PC-9 (cell line): ENCODE results near the gene RTF1. TPM values are rescaled to one million over a fixed set of nuclear protein-coding genes. Genes with fewer than 3 reads are reported as not detected.

Experiments
- BruUV-seq: library from RNA; stranded (reverse); fragments of 400-500 nt; replicated peaks from 2 replicates; lab custom pipeline; 2021; lab: Mats Ljungman, UMichigan
- CTCF ChIA-PET: fragments of 300-600 bp; sonication (Branson Sonifier 250); formaldehyde crosslinking; loops from one replicate; lab custom pipeline; 2022; ENCODE audit warnings: antibody characterized with exemption; lab: Charles Lee
- POLR2A ChIA-PET: fragments of 300-600 bp; sonication (Branson Sonifier 250); formaldehyde crosslinking; loops from one replicate; lab custom pipeline; 2022; ENCODE audit warnings: antibody characterized with exemption; ENCODE audit not compliant: unreplicated experiment; lab: Charles Lee
- DNase-seq, 2 experiments: peaks; one replicate each; pipeline versions ENCODE4 v3.0.0 to v3.0.0-alpha.2; 2015 to 2022; ENCODE audit warnings: mixed read lengths in 1 of 2
- H2AFZ ChIP-seq: fragments of 200-600 bp; sonication (generic); 2 replicates; pipeline ENCODE4 v1.8.1; 2017; ENCODE audit warnings: antibody characterized with exemption
- H3F3A ChIP-seq: fragments of 200-600 bp; sonication (generic); 2 replicates; pipeline ENCODE4 v1.8.1; 2017; ENCODE audit warnings: antibody characterized with exemption, mild to moderate bottlenecking, low read depth; ENCODE audit not compliant: insufficient read depth
- H3K27ac ChIP-seq: fragments of 200-600 bp; sonication (generic); 2 replicates; pipeline ENCODE4 v1.6.1; 2016; ENCODE audit warnings: mixed run types
- H3K27me3 ChIP-seq: fragments of 200-600 bp; sonication (generic); 2 replicates; pipeline ENCODE4 v1.6.1; 2016; ENCODE audit warnings: low read depth, mixed run types; ENCODE audit not compliant: insufficient read depth
- H3K36me3 ChIP-seq: fragments of 200-600 bp; sonication (generic); 2 replicates; pipeline ENCODE4 v1.6.1; 2016; ENCODE audit warnings: low read depth, mixed run types
- H3K4me1 ChIP-seq: fragments of 200-600 bp; sonication (generic); replicated peaks from 2 replicates; pipeline ENCODE4 v1.6.1; 2016; ENCODE audit warnings: mixed run types; ENCODE audit not compliant: insufficient read depth
- H3K4me2 ChIP-seq: fragments of 200-600 bp; sonication (generic); 2 replicates; pipeline ENCODE4 v1.6.1; 2017; ENCODE audit warnings: mixed run types
- H3K4me3 ChIP-seq: fragments of 200-600 bp; sonication (generic); 2 replicates; pipeline ENCODE4 v1.6.1; 2016; ENCODE audit warnings: mixed run types
- H3K79me2 ChIP-seq: fragments of 200-600 bp; sonication (generic); 2 replicates; pipeline ENCODE4 v1.6.1; 2017; ENCODE audit warnings: low read depth, mixed run types
- H3K9me2 ChIP-seq: fragments of 200-600 bp; sonication (generic); 2 replicates; pipeline ENCODE4 v1.8.1; 2017; ENCODE audit warnings: mild to moderate bottlenecking; ENCODE audit not compliant: insufficient read depth
- H3K9me3 ChIP-seq: fragments of 200-600 bp; sonication (generic); 2 replicates; pipeline ENCODE4 v1.8.1; 2016; ENCODE audit warnings: low read depth; ENCODE audit not compliant: insufficient read depth
- H4K20me1 ChIP-seq: fragments of 200-600 bp; sonication (generic); 2 replicates; pipeline ENCODE4 v1.8.1; 2017; ENCODE audit not compliant: insufficient read depth
- EZH2 ChIP-seq: fragments of 200-600 bp; sonication (generic); IDR thresholded peaks from 2 replicates; pipeline ENCODE4 v1.8.0; 2017; ENCODE audit warnings: antibody characterized with exemption, low read depth
- intact Hi-C: fragments of 100-400 bp; cut with micrococcal nuclease; formaldehyde crosslinking; loops from one replicate; pipeline ENCODE4 v1.10.0; 2022; ENCODE audit not compliant: unreplicated experiment
- total RNA-seq: library from RNA; stranded (reverse); gene quantifications from 2 replicates; pipeline ENCODE4 v1.2.3, GENCODE V29; 2021
- TF ChIP-seq, protein P1 (sequence below): fragments of 200-600 bp; sonication (generic); conservative IDR thresholded peaks from 2 replicates; pipeline ENCODE4 v1.6.1; 2017; ENCODE audit warnings: mixed run types, antibody characterized with exemption, mild to moderate bottlenecking, moderate library complexity

Gene RTF1
- total RNA-seq, 1 experiment from 2014 or later: 55.7 TPM

DNA sequence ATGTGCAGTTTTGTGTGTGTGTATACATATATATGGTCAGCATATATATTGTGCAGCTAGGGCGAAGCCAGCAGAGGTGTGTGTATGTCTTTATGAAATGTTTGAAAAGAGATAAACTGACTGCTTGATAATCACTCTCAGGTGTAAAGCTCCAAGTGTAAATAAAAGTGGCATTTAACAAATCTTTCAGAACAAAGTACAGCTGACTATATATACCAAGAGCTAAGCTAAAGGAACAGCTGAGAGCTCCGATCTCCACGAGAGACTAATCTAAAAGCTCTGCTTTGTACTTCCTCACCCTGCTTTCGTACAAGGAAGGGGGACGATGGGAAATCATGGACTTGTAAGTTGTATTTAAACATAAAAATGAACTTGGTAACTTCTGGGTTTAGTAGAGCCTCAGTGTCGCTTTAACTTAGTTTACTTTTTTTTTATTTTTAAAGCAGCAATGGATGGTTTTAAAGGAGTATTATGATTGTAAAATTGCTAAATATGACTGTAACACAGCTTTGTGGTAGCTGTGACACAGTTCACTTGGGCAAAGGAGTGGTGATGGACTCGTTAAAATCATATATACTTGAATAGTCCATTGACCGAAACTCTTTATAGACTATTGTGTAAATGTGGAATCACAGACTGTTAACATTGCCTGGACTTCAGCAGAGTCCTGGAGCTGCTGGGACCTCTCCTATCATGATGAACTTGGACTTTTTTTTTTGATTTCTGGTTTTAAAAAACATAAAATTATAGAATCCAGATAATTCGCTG is 65.4 kb downstream of the RTF1 start:
- Histone ChIP-seq H4K20me1 (no peaks in the 10 kb centered on the region), H3K4me1 (peaks cover 5% of the 10 kb centered on the region; the same call in 1 of the 2 replicates), H3K36me3 (peaks cover 5% of the 10 kb centered on the region; the same call in 1 of the 2 replicates), H3K79me2 (no peaks in the 10 kb centered on the region), H2AFZ (no peak overlapping the region), H3K4me3 (no peak overlapping the region), H3F3A (no peaks in the 10 kb centered on the region), H3K9me2 (no peaks in the 10 kb centered on the region), H3K27ac (no peak overlapping the region), H3K27me3 (no peaks in the 10 kb centered on the region), H3K4me2 (no peak overlapping the region), H3K9me3 (no peaks in the 10 kb centered on the region)
- no TSS peak for BruUV-seq
- intact Hi-C loops: no loop called here
- DNase-seq: no peak
- TF ChIP-seq, protein P1, sequence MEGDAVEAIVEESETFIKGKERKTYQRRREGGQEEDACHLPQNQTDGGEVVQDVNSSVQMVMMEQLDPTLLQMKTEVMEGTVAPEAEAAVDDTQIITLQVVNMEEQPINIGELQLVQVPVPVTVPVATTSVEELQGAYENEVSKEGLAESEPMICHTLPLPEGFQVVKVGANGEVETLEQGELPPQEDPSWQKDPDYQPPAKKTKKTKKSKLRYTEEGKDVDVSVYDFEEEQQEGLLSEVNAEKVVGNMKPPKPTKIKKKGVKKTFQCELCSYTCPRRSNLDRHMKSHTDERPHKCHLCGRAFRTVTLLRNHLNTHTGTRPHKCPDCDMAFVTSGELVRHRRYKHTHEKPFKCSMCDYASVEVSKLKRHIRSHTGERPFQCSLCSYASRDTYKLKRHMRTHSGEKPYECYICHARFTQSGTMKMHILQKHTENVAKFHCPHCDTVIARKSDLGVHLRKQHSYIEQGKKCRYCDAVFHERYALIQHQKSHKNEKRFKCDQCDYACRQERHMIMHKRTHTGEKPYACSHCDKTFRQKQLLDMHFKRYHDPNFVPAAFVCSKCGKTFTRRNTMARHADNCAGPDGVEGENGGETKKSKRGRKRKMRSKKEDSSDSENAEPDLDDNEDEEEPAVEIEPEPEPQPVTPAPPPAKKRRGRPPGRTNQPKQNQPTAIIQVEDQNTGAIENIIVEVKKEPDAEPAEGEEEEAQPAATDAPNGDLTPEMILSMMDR: no peak
- TF ChIP-seq EZH2: no peak
- POLR2A ChIA-PET: interaction anchor here (0.6 to 0.7 kb wide), 3 partner anchors 49 to 1957 kb away, joined by 3 to 5 read pairs (median 4); partner anchors contain the start of gene MAPKBP1
- CTCF ChIA-PET: no interaction called here

DNA sequence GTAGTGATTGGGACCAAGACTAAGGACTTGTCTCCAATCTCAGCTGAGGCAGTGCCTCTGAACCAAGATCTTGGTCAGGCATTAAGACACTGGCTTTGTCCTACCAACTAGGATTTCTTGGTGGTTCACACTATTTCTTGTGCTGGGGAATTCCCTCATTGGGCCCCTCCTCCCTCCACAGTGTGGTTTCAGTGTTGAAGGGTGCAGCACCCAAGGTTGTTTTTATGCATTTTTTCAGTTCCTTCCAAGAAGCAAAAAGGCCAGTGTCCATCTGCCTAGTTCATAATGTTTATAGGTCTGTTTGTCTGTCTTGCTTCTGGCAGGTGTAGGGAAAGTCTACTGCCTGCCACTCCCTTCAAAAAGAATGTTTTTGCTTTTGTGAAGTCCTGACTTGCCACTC is 66.2 kb downstream of the RTF1 start:
- ChIA-PET POLR2A (interaction anchor here (0.6 to 0.7 kb wide), 2 partner anchors 291 to 1957 kb away, joined by 3 to 5 read pairs; partner anchors contain the start of gene MAPKBP1), CTCF (no interaction called here)
- Histone ChIP-seq H2AFZ (no peak overlapping the region), H3K4me1 (no peaks in the 10 kb centered on the region), H3K79me2 (no peaks in the 10 kb centered on the region), H3K36me3 (peaks cover 5% of the 10 kb centered on the region; the same call in 1 of the 2 replicates), H3K4me3 (no peak overlapping the region), H3K27me3 (no peaks in the 10 kb centered on the region), H3K27ac (no peak overlapping the region), H3F3A (no peaks in the 10 kb centered on the region), H3K9me3 (no peaks in the 10 kb centered on the region), H3K9me2 (no peaks in the 10 kb centered on the region), H4K20me1 (no peaks in the 10 kb centered on the region), H3K4me2 (no peak overlapping the region)
- TF ChIP-seq, protein P1: no peak
- intact Hi-C loops: no loop called here
- no peak for DNase-seq
- BruUV-seq: no TSS peak

DNA sequence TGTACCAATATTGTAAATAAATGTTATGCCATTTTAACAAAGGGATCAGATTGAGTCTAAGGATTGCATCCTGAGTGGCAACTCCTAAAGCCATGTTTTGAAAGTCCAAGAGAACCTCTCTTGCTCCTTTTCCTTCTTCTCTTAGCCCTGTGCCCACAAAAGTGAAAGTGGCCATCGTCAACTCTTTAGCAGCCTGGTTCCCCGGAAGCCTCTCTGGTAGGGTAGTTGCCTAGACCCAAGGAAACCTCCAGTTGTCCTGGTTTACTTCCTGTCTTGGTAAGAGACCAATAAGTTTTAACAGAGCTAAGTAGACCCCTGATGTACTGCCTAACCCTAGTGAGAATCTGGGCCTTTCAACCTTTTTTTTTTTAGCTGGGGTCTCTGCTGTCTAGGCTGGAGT is 66.6 kb downstream of the RTF1 start:
- peaks cover 5% of the 10 kb centered on the region; the same call in 1 of the 2 replicates for H3K36me3 ChIP-seq
- TF ChIP-seq EZH2: no peak
- TF ChIP-seq, protein P1: no peak
- intact Hi-C loops: no loop called here
- H3K9me2 ChIP-seq: no peaks in the 10 kb centered on the region
- H3K4me3 ChIP-seq: no peak overlapping the region
- H3F3A ChIP-seq: no peaks in the 10 kb centered on the region
- H3K79me2 ChIP-seq: no peaks in the 10 kb centered on the region
- H4K20me1 ChIP-seq: no peaks in the 10 kb centered on the region
- H2AFZ ChIP-seq: no peak overlapping the region
- no peak overlapping the region for H3K27ac ChIP-seq
- H3K27me3 ChIP-seq: no peaks in the 10 kb centered on the region
- no peak overlapping the region for H3K4me2 ChIP-seq
- BruUV-seq: no TSS peak
- DNase-seq: no peak
- ChIA-PET CTCF (no interaction called here), POLR2A (interaction anchor here (0.5 kb wide), 1 partner anchor 49 kb away, joined by 3 read pairs; no protein-coding TSS in a partner anchor)
- no peaks in the 10 kb centered on the region for H3K9me3 ChIP-seq
- no peaks in the 10 kb centered on the region for H3K4me1 ChIP-seq
